H1 (cell line): ENCODE measurements around the gene CD248. TPM values are rescaled to one million over a fixed set of nuclear protein-coding genes. Genes with fewer than 3 reads are reported as not detected.
A peak's percentile ranks its signal among the peaks of the same experiment; 100 is the strongest.

Experiments
- CTCF ChIA-PET: fragments of 300-600 bp; sonication (Branson Sonifier 250); formaldehyde crosslinking; loops from one replicate; lab custom pipeline; 2021; ENCODE audit not compliant: partially characterized antibody; lab: Charles Lee
- POLR2A ChIA-PET: fragments of 300-600 bp; sonication (Branson Sonifier 250); formaldehyde crosslinking; loops from one replicate; lab custom pipeline; 2021; ENCODE audit warnings: inconsistent platforms; ENCODE audit not compliant: partially characterized antibody; lab: Charles Lee
- DNase-seq, 2 experiments: peaks; one replicate each; pipeline versions ENCODE4 v3.0.0 to v3.0.0-alpha.2; 2010 to 2022; ENCODE audit warnings: low spot score in 2 of 2, low read depth in 1 of 2, mixed read lengths in 1 of 2
- FAIRE-seq: peaks from 2 replicates; lab custom pipeline; 2011; peaks lifted over from hg19 to GRCh38; lab: Jason Lieb, UNC
- H2AFZ ChIP-seq: 2 replicates; pipeline ENCODE4 v1.8.1; 2012; ENCODE audit warnings: low read length, inconsistent platforms
- H2AK5ac ChIP-seq: 2 replicates; pipeline ENCODE4 v1.6.1; 2013; ENCODE audit warnings: low read depth, low read length
- H2BK120ac ChIP-seq: replicated peaks from 2 replicates; pipeline ENCODE3; 2013; ENCODE audit warnings: low read depth, low read length, inconsistent platforms
- H2BK12ac ChIP-seq: 2 replicates; pipeline ENCODE4 v1.6.1; 2013; ENCODE audit warnings: low read depth, low read length
- H2BK15ac ChIP-seq: 2 replicates; pipeline ENCODE4 v1.6.1; 2013; ENCODE audit warnings: low read length
- H2BK20ac ChIP-seq: 2 replicates; pipeline ENCODE4 v1.6.1; 2013; ENCODE audit warnings: low read length
- H2BK5ac ChIP-seq: 2 replicates; pipeline ENCODE4 v1.6.1; 2013; ENCODE audit warnings: low read depth, low read length
- H3K14ac ChIP-seq: 2 replicates; pipeline ENCODE4 v1.6.1; 2013; ENCODE audit warnings: inconsistent platforms; ENCODE audit not compliant: insufficient read length
- H3K18ac ChIP-seq: 2 replicates; pipeline ENCODE4 v1.6.1; 2013; ENCODE audit warnings: low read length; ENCODE audit errors: extremely low read depth
- H3K23ac ChIP-seq: 2 replicates; pipeline ENCODE4 v1.6.1; 2013; ENCODE audit warnings: inconsistent platforms; ENCODE audit not compliant: insufficient read length
- H3K23me2 ChIP-seq: 2 replicates; pipeline ENCODE4 v1.6.1; 2013; ENCODE audit warnings: low read depth, low read length
- H3K27ac ChIP-seq: 2 replicates; pipeline ENCODE4 v1.6.1; 2011; ENCODE audit warnings: low read depth, low read length, inconsistent platforms
- H3K27me3 ChIP-seq, 4 experiments: replicated peaks in 1 of 4; 1 replicate in 1 of 4; 2 replicates in 3 of 4; pipeline versions ENCODE4 v1.6.1 to v1.8.1; 2011 to 2013; ENCODE audit warnings: low read length in 3 of 4, mild to moderate bottlenecking in 3 of 4, inconsistent platforms in 2 of 4, mixed read lengths in 2 of 4, moderate library complexity in 1 of 4; ENCODE audit not compliant: control insufficient read depth in 3 of 4, insufficient read depth in 3 of 4; ENCODE audit errors: extremely low read depth in 1 of 4
- H3K36me3 ChIP-seq, 4 experiments: 2 replicates each; pipeline versions ENCODE4 v1.6.1 to v1.8.1; 2011 to 2013; ENCODE audit warnings: mild to moderate bottlenecking in 4 of 4, low read length in 3 of 4, moderate library complexity in 2 of 4, control low read depth in 1 of 4, inconsistent platforms in 1 of 4; ENCODE audit not compliant: insufficient read depth in 4 of 4, control insufficient read depth in 2 of 4
- H3K4ac ChIP-seq: replicated peaks from 2 replicates; pipeline ENCODE3; 2013; ENCODE audit warnings: low read length, low read depth, mixed read lengths, inconsistent platforms; ENCODE audit not compliant: insufficient read length
- H3K4me1 ChIP-seq, 4 experiments: replicated peaks in 1 of 4; 1 replicate in 1 of 4; 2 replicates in 3 of 4; pipeline versions ENCODE4 v1.6.1 to v1.8.1; 2011 to 2013; ENCODE audit warnings: low read length in 3 of 4, inconsistent platforms in 2 of 4, mixed read lengths in 1 of 4; ENCODE audit not compliant: insufficient read depth in 4 of 4, control insufficient read depth in 3 of 4
- H3K4me2 ChIP-seq, 2 experiments: 2 replicates each; pipeline versions ENCODE4 v1.6.1 to v1.8.1; 2011 to 2013; ENCODE audit warnings: low read depth in 2 of 2, low read length in 2 of 2, control low read depth in 1 of 2, inconsistent platforms in 1 of 2, mild to moderate bottlenecking in 1 of 2; ENCODE audit not compliant: insufficient read depth in 1 of 2
- H3K4me3 ChIP-seq, 4 experiments: fragments of 200-600, 300-600 bp in 1 of 4; sonication (generic), shearing (Covaris generic), sonication (Bioruptor Twin) in 1 of 4; 2 replicates each; pipeline versions ENCODE4 v1.5.1 to v1.8.1; 2011 to 2016; ENCODE audit warnings: low read length in 4 of 4, low read depth in 3 of 4, control low read depth in 2 of 4, inconsistent platforms in 2 of 4, mild to moderate bottlenecking in 2 of 4, mixed read lengths in 1 of 4, moderate library complexity in 1 of 4; ENCODE audit not compliant: insufficient read depth in 2 of 4; ENCODE audit errors: extremely low read depth in 1 of 4
- H3K56ac ChIP-seq: replicated peaks from 2 replicates; pipeline ENCODE3; 2013; ENCODE audit warnings: low read depth, mild to moderate bottlenecking, mixed read lengths, low read length, inconsistent platforms; ENCODE audit not compliant: insufficient read length
- H3K79me1 ChIP-seq: 2 replicates; pipeline ENCODE4 v1.6.1; 2013; ENCODE audit warnings: low read depth, low read length, control low read depth
- H3K79me2 ChIP-seq, 2 experiments: 2 replicates each; pipeline versions ENCODE4 v1.6.1 to v1.8.1; 2012 to 2013; ENCODE audit warnings: low read length in 2 of 2, mild to moderate bottlenecking in 2 of 2, inconsistent platforms in 1 of 2; ENCODE audit not compliant: insufficient read depth in 2 of 2, control insufficient read depth in 1 of 2
- H3K9ac ChIP-seq, 4 experiments: replicated peaks in 1 of 4; 1 replicate in 1 of 4; 2 replicates in 3 of 4; pipeline versions ENCODE4 v1.6.1 to v1.8.1; 2011 to 2013; ENCODE audit warnings: low read depth in 3 of 4, low read length in 3 of 4, control low read depth in 2 of 4, mild to moderate bottlenecking in 2 of 4, moderate library complexity in 2 of 4, inconsistent platforms in 1 of 4; ENCODE audit errors: extremely low read depth in 1 of 4
- H3K9me3 ChIP-seq, 2 experiments: 2 replicates each; pipeline versions ENCODE4 v1.6.1 to v1.8.1; 2012 to 2013; ENCODE audit warnings: mild to moderate bottlenecking in 2 of 2, moderate library complexity in 2 of 2, control low read depth in 1 of 2, inconsistent platforms in 1 of 2, low read depth in 1 of 2, low read length in 1 of 2, mixed read lengths in 1 of 2; ENCODE audit not compliant: insufficient read depth in 2 of 2
- H4K20me1 ChIP-seq, 2 experiments: replicated peaks in 1 of 2; 2 replicates each; pipeline versions ENCODE3 to v1.8.1; 2011 to 2013; ENCODE audit warnings: inconsistent platforms in 2 of 2, low read length in 2 of 2, mild to moderate bottlenecking in 1 of 2; ENCODE audit not compliant: insufficient read depth in 2 of 2, control insufficient read depth in 1 of 2
- H4K5ac ChIP-seq: 2 replicates; pipeline ENCODE4 v1.6.1; 2013; ENCODE audit warnings: low read length, low read depth, mixed read lengths, inconsistent platforms; ENCODE audit not compliant: insufficient read length
- H4K8ac ChIP-seq: 2 replicates; pipeline ENCODE4 v1.8.0; 2013; ENCODE audit warnings: mild to moderate bottlenecking, moderate library complexity, low read length, inconsistent platforms; ENCODE audit not compliant: insufficient read depth; ENCODE audit errors: extremely low read depth
- H4K91ac ChIP-seq: replicated peaks from 2 replicates; pipeline ENCODE3; 2013; ENCODE audit warnings: low read length, mixed read lengths, inconsistent platforms; ENCODE audit not compliant: insufficient read length
- BACH1 ChIP-seq: IDR thresholded peaks from 2 replicates; pipeline ENCODE4 v1.6.1; 2012; ENCODE audit warnings: low read length, improper control_type of control experiment
- CBX5 ChIP-seq: fragments of 300-800, 300-1000 bp; sonication (generic); IDR thresholded peaks from 2 replicates; pipeline ENCODE4 v1.7.1; 2016; ENCODE audit warnings: antibody characterized with exemption, low read length, low read depth
- CEBPB ChIP-seq: IDR thresholded peaks from 2 replicates; pipeline ENCODE4 v1.6.1; 2012; ENCODE audit warnings: low read depth, low read length
- CHD1 ChIP-seq: IDR thresholded peaks from 2 replicates; pipeline ENCODE4 v1.6.1; 2012; ENCODE audit warnings: low read depth, low read length, improper control_type of control experiment
- CHD2 ChIP-seq: IDR thresholded peaks from 2 replicates; pipeline ENCODE4 v1.6.1; 2012; ENCODE audit warnings: low read length, improper control_type of control experiment
- EZH2 ChIP-seq: fragments of 200-600 bp; sonication (generic); IDR thresholded peaks from 2 replicates; pipeline ENCODE4 v1.7.1; 2012; ENCODE audit warnings: low read depth, mild to moderate bottlenecking, moderate library complexity, low read length, inconsistent platforms; ENCODE audit not compliant: severe bottlenecking
- FOSL1 ChIP-seq: IDR thresholded peaks from 2 replicates; pipeline ENCODE4 v1.6.1; 2011; ENCODE audit warnings: mild to moderate bottlenecking, low read depth, low read length, moderate library complexity; ENCODE audit not compliant: insufficient read depth
- PHF8 ChIP-seq: fragments of 200-600 bp; sonication (generic); conservative IDR thresholded peaks from 2 replicates; pipeline ENCODE4 v1.7.1; 2012; ENCODE audit warnings: low read depth, mild to moderate bottlenecking, inconsistent platforms, low read length, moderate library complexity
- POLR2A ChIP-seq, 2 experiments: IDR thresholded peaks; 1 replicate in 1 of 2; 2 replicates in 1 of 2; pipeline ENCODE4 v1.6.1; 2011; ENCODE audit warnings: low read depth in 2 of 2, low read length in 2 of 2, mild to moderate bottlenecking in 2 of 2; ENCODE audit errors: control extremely low read depth in 1 of 2
- POLR2AphosphoS5 ChIP-seq: IDR thresholded peaks from 2 replicates; pipeline ENCODE4 v1.6.1; 2011; ENCODE audit warnings: low read depth, low read length
- RXRA ChIP-seq: IDR thresholded peaks from 2 replicates; pipeline ENCODE4 v1.6.1; 2011; ENCODE audit warnings: low read depth, mild to moderate bottlenecking, low read length, moderate library complexity; ENCODE audit not compliant: insufficient read depth
- SAP30 ChIP-seq: fragments of 300-600 bp; sonication (generic); IDR thresholded peaks from 2 replicates; pipeline ENCODE4 v1.7.1; 2012; ENCODE audit warnings: low read length, moderate library complexity, mild to moderate bottlenecking, inconsistent platforms; ENCODE audit not compliant: insufficient read depth, insufficient replicate concordance
- SP1 ChIP-seq: IDR thresholded peaks from 2 replicates; pipeline ENCODE4 v1.6.1; 2011; ENCODE audit warnings: low read depth, low read length
- YY1 ChIP-seq: IDR thresholded peaks from 2 replicates; pipeline ENCODE4 v1.6.1; 2011; ENCODE audit warnings: low read depth, mild to moderate bottlenecking, low read length
- WGBS, 2 experiments: shearing (Covaris generic) in 1 of 2; methylation state at CpG; one replicate each; pipeline versions ENCODE4 v1.1.6 to v1.1.7; 2013 to 2015; ENCODE audit warnings: low lambda C conversion rate in 2 of 2, mixed read lengths in 2 of 2, inconsistent platforms in 1 of 2, low coverage in 1 of 2, missing lambda C conversion rate in 1 of 2; ENCODE audit not compliant: insufficient replicate concordance in 2 of 2, insufficient coverage in 1 of 2, insufficient read length in 1 of 2; ENCODE audit errors: extremely low coverage in 1 of 2, missing lambda C conversion rate in 1 of 2; 5-methylcytosine and 5-hydroxymethylcytosine counted together
- polyA plus RNA-seq, 7 experiments: library from polyadenylated mRNA; depleted of rRNA in 3 of 7; stranded (reverse) in 5 of 7; unstranded in 2 of 7; fragments of >200 nt in 5 of 7; fragments of 200-250 nt in 2 of 7; gene quantifications; 1 replicate in 5 of 7; 2 replicates in 1 of 7; 4 replicates in 1 of 7; pipeline versions ENCODE4 v1.2.1 to v1.2.3, GENCODE V29; 2011 to 2013; ENCODE audit warnings: missing spikeins in 2 of 7, mixed read lengths in 2 of 7
- total RNA-seq: library from RNA; stranded (reverse); fragmentation: NEBNext Ultra II Directional; extraction: Animal tissue kit (Norgen Biotek cat#: 25700); gene quantifications from 2 replicates; pipeline ENCODE4 v1.2.1, GENCODE V29; 2021

The CD248 gene
- total and polyA plus RNA-seq, 2 of the 8 experiments (the other 6 are each of a cell fraction or from before 2014, with no cell fraction given), result 2.7 to 3.9 TPM

DNA sequence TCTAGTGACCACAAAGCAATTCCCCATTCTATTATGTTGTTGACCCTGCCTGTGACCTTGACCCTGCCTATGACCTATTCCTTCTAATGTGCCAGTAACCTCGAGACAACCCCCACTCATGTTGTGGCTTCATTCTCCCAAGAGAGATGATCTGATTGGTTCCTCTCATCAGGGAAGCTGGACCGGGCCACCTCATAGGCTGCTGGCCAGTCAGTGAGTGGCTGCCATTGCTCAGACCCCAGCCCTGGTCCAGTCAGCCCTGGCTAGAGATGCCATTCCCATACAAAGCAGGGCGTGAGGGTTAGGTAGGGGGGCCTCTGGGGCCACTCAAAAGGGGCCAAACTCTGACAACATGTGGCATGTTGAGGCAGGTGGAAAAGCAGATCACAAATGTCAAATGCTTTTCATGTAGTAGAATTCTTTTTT, 42.8 kb upstream of the CD248 start:
- WGBS, 2 experiments, result 85% methylated on average over 3 of the region's 3 CpGs; no CpG with 5 or more reads in 1 of the 2 experiments
- no peak overlapping the region for H2BK12ac ChIP-seq
- H2AFZ ChIP-seq, result no peak overlapping the region
- H4K5ac ChIP-seq, result no peak overlapping the region
- H3K4me2 ChIP-seq, result 0 out of 4 replicates have a peak overlapping the region, but pooled peaks of 1 of the 2 experiments have one; percentile 10
- no peak overlapping the region for H3K4me3 ChIP-seq
- no peaks in the 10 kb centered on the region for H3K79me2 ChIP-seq
- POLR2A ChIA-PET, result interaction anchor here (0.6 to 28.7 kb wide), 8 partner anchors 8 to 91 kb away, joined by 3 to 487 read pairs (median 8); partner anchors contain the start of genes B4GAT1, BRMS1, RAB1B and RIN1
- no peak overlapping the region for H2AK5ac ChIP-seq
- no peak overlapping the region for H3K14ac ChIP-seq
- no peak overlapping the region for H2BK20ac ChIP-seq
- H4K8ac ChIP-seq, result no peak overlapping the region
- no peaks in the 10 kb centered on the region for H3K27me3 ChIP-seq
- FAIRE-seq (no peak), DNase-seq (no peak)
- no peak overlapping the region for H2BK5ac ChIP-seq
- H3K27ac ChIP-seq, result no peak overlapping the region
- H3K56ac ChIP-seq, result no peak overlapping the region
- H3K79me1 ChIP-seq, result no peaks in the 10 kb centered on the region
- peaks cover 0 to 11% of the 10 kb centered on the region in 2 experiments for H4K20me1 ChIP-seq
- H2BK120ac ChIP-seq, result no peak overlapping the region
- CTCF ChIA-PET, result interaction anchor here (3.0 kb wide), 1 partner anchor 48 kb away, joined by 14 read pairs; no protein-coding TSS in a partner anchor
- peaks cover 0 to 3% (median 0%) of the 10 kb centered on the region in 4 experiments; a peak in 1 of 7 replicates for H3K4me1 ChIP-seq
- H3K4ac ChIP-seq, result no peak overlapping the region
- H2BK15ac ChIP-seq, result no peak overlapping the region
- no peak overlapping the region for H3K23ac ChIP-seq
- H3K18ac ChIP-seq, result no peak overlapping the region
- H3K23me2 ChIP-seq, result no peaks in the 10 kb centered on the region
- TF ChIP-seq CHD1, result no peak
- no peak for TF ChIP-seq SAP30
- TF ChIP-seq POLR2A (IDR thresholded peaks at IDR 0.05; ENCODE audit: control extremely low read depth in 1 of 2, low read depth in 2 of 2, low read length in 2 of 2), result peak in 1 of 2 experiments; percentile 72; a peak in 1 of 3 replicates
- TF ChIP-seq YY1, result 0 out of 2 replicates have a peak, but pooled peaks have one; percentile 17
- TF ChIP-seq BACH1, result no peak
- TF ChIP-seq SP1, result peak; percentile 72
- no peak for TF ChIP-seq CBX5
- TF ChIP-seq CHD2, result no peak
- no peak for TF ChIP-seq FOSL1
- peak; percentile 84 for TF ChIP-seq POLR2AphosphoS5
- TF ChIP-seq RXRA, result no peak
- no peak for TF ChIP-seq PHF8
- no peak for TF ChIP-seq CEBPB
- no peak for TF ChIP-seq EZH2
- H4K91ac ChIP-seq, result no peak overlapping the region
- H3K36me3 ChIP-seq, result peaks cover 4 to 20% (median 15%) of the 10 kb centered on the region in 4 experiments; a peak in 7 of 8 replicates
- H3K9me3 ChIP-seq, result no peaks in the 10 kb centered on the region
- no peak overlapping the region for H3K9ac ChIP-seq
